CD4-positive, alpha-beta T cell treated with Interleukin-12 subunit alpha and Interleukin-12 subunit beta, for 1 hour (primary cell): Measurements from ENCODE around the gene LCNL1.

Experiments used
- DNase-seq: peaks from one replicate; pipeline ENCODE4 v3.0.0-alpha.2; 2020

Gene LCNL1

GRCh38 chr9:137013571-137013940, 30.8 kb downstream of the LCNL1 start:
- DNase-seq: no peak

GRCh38 chr9:137014166-137014565, 31.4 kb downstream of the LCNL1 start:
- no peak for DNase-seq

GRCh38 chr9:137014776-137015539, 32.2 kb downstream of the LCNL1 start:
- DNase-seq: no peak

- no peak for DNase-seq
Observed at GRCh38 chr9:137015540-137015930, 32.7 kb downstream of the LCNL1 start.

GRCh38 chr9:137015976-137016375, 33.2 kb downstream of the LCNL1 start:
- DNase-seq: no peak

GRCh38 chr9:137016436-137016835, 33.6 kb downstream of the LCNL1 start:
- DNase-seq: no peak

- no peak for DNase-seq
Observed at GRCh38 chr9:137017071-137017470, 34.3 kb downstream of the LCNL1 start.

GRCh38 chr9:137017791-137018497, 35.2 kb downstream of the LCNL1 start:
- no peak for DNase-seq

GRCh38 chr9:137018761-137019559, 36.2 kb downstream of the LCNL1 start:
- DNase-seq: no peak

- no peak for DNase-seq
Observed at GRCh38 chr9:137019891-137020683, 37.3 kb downstream of the LCNL1 start.

- no peak for DNase-seq
Observed at GRCh38 chr9:137020771-137021567, 38.2 kb downstream of the LCNL1 start.

GRCh38 chr9:137021568-137021978, 38.8 kb downstream of the LCNL1 start:
- no peak for DNase-seq

GRCh38 chr9:137021979-137022661, 39.3 kb downstream of the LCNL1 start:
- peak; percentile 76 for DNase-seq

- DNase-seq: no peak
Observed at GRCh38 chr9:137022662-137023008, 39.8 kb downstream of the LCNL1 start.

- DNase-seq: no peak
Observed at GRCh38 chr9:137023157-137023556, 40.4 kb downstream of the LCNL1 start.

- DNase-seq: no peak
Observed at GRCh38 chr9:137023583-137023991, 40.8 kb downstream of the LCNL1 start.

GRCh38 chr9:137025517-137025966, 42.7 kb downstream of the LCNL1 start:
- DNase-seq: no peak

- DNase-seq: no peak
Observed at GRCh38 chr9:137026384-137026783, 43.6 kb downstream of the LCNL1 start.

GRCh38 chr9:137026828-137027227, 44.0 kb downstream of the LCNL1 start:
- DNase-seq: no peak

- DNase-seq: no peak
Observed at GRCh38 chr9:137027369-137028262, 44.8 kb downstream of the LCNL1 start, which contains the start of gene ABCA2. Gene ABCA2 (minus strand): TSS chr9:137028237. CDS start chr9:137028140, 97 bp downstream.
